ENCODE data around the gene FAM219A.

DNA sequence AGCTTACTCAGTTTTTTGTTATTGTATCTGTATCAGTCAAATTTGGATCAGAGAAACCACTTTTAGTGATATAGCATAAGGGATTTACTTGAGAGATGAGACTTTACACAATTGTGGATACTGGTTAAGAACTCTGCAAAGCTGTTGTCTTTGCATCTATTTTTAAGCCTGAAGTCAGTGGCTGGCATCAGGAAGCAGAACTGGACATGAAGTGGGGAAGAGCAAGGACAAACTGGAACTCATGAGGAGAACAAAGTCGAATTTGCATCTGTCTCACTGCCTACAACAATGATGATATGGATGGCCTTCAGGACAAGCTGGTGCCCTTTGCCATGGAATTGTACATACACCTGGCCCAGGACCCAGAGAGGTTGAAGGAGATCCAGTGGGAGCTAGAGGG lies 65.9 kb downstream of the FAM219A start:
- TF ChIP-seq, protein P1, sequence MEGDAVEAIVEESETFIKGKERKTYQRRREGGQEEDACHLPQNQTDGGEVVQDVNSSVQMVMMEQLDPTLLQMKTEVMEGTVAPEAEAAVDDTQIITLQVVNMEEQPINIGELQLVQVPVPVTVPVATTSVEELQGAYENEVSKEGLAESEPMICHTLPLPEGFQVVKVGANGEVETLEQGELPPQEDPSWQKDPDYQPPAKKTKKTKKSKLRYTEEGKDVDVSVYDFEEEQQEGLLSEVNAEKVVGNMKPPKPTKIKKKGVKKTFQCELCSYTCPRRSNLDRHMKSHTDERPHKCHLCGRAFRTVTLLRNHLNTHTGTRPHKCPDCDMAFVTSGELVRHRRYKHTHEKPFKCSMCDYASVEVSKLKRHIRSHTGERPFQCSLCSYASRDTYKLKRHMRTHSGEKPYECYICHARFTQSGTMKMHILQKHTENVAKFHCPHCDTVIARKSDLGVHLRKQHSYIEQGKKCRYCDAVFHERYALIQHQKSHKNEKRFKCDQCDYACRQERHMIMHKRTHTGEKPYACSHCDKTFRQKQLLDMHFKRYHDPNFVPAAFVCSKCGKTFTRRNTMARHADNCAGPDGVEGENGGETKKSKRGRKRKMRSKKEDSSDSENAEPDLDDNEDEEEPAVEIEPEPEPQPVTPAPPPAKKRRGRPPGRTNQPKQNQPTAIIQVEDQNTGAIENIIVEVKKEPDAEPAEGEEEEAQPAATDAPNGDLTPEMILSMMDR (conservative IDR thresholded peaks at IDR 0.05; ENCODE audit: low read depth, low read length): no peak
- TF ChIP-seq EZH2 (IDR thresholded peaks at IDR 0.05; ENCODE audit: low read length, unreplicated experiment): no peak
- no peak for TF ChIP-seq EZH2phosphoT487 (IDR thresholded peaks at IDR 0.05; ENCODE audit: borderline replicate concordance, low read length)
